Measurements from ENCODE around the gene PAFAH1B2. TPM values are rescaled to one million over a fixed set of nuclear protein-coding genes. Genes with fewer than 3 reads are reported as not detected.
"Not testable (repeated sequence)": the region's sequence is repeated elsewhere in the genome, so short reads cannot be mapped to it uniquely, and the experiment has no call there.

The PAFAH1B2 gene
- polyA plus RNA-seq, 3 donors = 8.1 to 35.5 (median 22.2) TPM

DNA sequence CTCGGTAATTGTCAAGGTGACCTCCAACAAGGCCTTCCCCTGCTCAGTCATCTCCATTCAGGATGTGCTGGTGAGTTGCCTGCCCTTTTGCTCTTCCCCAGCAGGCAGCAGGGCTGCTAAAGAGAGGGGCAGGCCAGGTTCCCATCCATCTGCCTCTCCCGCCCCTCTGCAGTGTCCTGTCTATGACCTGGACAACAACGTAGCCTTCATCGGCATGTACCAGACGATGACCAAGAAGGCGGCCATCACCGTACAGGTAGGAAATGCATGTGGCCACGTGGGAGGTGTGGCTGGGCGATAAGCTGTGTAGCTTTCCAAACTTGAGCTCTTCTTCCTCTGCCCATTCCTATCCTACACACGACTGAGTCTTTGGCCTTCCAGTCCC, 38.5 kb downstream of the PAFAH1B2 start:
- H3K27ac ChIP-seq (ENCODE audit: low read depth, low read length) = no peak overlapping the region
- WGBS, 3 donors = 83 to 95% (median 88%) methylated on average over 10 of the region's 10 CpGs

DNA sequence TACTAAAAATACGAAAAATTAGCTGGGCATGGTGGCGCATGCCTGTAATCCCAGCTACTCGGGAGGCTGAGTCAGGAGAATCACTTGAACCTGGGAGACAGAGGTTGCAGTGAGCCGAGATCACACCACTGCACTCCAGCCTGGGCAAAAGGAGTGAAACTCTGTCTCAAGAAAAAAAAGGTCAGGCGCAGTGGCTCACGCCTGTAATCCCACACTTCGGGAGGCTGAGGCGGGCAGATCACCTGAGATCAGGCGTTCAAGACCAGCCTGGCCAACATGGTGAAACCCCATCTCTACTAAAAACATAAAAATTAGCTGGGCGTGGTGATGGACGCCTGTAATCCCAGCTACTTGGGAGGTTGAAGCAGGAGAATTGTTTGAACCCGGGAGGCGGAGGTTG, 39.1 kb downstream of the PAFAH1B2 start:
- H3K27ac ChIP-seq (ENCODE audit: low read depth, low read length) = not testable (repeated sequence)
- 93 to 97% (median 96%) methylated on average over 13 of the region's 13 CpGs for WGBS, 3 donors

DNA sequence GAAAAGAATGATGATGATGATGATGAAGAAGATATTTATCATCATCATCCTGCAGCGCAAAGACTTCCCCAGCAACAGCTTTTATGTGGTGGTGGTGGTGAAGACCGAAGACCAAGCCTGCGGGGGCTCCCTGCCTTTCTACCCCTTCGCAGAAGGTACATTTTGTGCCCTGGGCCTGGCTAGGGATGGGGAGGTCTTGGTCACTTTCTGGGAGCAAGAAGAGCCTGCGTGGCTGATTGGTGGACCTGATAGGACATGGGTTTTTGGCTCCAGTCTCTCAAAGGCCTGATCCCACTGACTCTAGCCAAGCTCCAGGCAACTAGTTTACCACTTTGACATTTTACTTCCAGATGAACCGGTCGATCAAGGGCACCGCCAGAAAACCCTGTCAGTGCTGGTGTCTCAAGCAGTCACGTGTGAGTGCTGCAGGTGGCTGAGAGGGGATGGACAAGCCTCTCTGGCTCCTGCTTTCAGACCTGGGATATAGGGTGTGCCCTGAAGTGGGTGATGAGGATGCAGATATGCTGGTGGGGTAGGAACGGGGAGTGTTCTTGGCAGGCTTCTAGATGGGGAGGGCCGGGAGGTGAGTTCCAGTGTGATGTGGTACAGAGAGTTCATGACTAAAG, 39.8 kb downstream of the PAFAH1B2 start:
- WGBS, 3 donors = 55 to 93% (median 87%) methylated on average over 11 of the region's 11 CpGs
- H3K27ac ChIP-seq (ENCODE audit: low read depth, low read length) = no peak overlapping the region

DNA sequence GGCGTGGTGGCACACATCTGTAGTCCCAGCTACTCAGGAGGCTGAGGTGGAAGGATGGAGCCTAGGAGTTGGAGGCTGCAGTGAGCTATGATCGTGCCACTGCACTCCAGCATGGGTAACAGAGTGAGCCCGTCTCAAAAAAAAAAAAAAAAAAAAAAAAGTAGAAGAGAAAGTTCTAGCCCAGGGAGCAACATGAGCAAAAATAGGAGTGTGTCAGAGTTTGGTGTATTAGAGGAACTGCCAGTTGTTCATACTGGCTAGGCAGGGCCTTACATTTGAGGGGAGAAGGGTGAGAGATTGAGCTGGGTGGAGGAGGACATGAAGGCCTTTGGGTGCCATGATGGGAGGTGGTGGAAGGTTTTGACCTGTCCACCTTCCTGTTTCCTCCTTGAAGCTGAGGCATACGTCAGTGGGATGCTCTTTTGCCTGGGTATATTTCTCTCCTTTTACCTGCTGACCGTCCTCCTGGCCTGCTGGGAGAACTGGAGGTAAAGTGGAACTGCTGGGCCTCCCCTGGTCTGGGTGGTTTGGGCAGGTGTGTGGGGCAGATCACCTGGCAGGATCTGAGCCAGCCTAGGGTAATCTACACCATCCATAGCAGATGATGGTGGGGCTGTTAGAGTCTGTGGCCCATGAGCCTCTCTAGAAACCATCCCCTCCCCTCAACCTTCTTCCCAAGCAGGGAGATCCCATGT, 41.8 kb downstream of the PAFAH1B2 start:
- 71 to 74% (median 72%) methylated on average over 4 to 5 of the region's 5 CpGs for WGBS, 3 donors
- no peak overlapping the region for H3K27ac ChIP-seq (ENCODE audit: low read depth, low read length)

DNA sequence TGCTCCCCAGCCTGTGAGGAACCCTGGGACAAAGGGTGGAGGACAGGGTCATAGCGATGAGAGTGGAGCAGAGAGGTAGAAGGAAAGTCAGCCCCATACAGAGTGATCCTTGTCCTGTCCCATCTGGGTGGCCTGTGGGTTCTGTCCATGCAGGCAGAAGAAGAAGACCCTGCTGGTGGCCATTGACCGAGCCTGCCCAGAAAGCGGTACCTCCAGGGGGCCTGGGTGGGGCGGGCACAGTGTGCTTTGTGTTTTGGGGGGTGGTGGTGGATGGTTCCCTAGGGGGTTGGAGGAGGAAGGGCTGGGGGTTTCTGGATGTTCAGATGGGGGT, 42.3 kb downstream of the PAFAH1B2 start:
- 95 to 97% (median 97%) methylated on average over 4 of the region's 4 CpGs for WGBS, 3 donors
- no peak overlapping the region for H3K27ac ChIP-seq (ENCODE audit: low read depth, low read length)

DNA sequence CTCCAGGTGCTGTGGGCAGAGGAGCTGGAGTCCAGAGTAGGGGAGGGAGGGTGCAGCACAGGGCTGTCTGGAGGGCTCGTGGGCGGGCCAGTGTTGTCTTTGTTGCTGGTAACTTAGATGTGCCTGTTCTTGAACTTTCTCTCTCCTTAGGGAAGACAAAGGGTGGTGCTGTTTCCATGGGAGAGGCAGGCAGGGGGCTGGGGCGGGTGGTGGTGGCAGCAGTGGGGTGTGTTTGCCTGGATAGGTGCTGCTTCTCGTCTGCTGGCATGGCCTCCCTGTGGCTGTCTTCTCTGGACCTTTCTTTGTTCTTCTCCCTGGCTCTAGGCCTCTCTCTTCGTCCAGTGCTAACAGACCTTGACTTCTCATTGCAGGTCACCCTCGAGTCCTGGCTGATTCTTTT, 42.9 kb downstream of the PAFAH1B2 start:
- H3K27ac ChIP-seq (ENCODE audit: low read depth, low read length) = no peak overlapping the region
- WGBS, 3 donors = 54 to 82% (median 68%) methylated on average over 5 to 6 of the region's 6 CpGs

DNA sequence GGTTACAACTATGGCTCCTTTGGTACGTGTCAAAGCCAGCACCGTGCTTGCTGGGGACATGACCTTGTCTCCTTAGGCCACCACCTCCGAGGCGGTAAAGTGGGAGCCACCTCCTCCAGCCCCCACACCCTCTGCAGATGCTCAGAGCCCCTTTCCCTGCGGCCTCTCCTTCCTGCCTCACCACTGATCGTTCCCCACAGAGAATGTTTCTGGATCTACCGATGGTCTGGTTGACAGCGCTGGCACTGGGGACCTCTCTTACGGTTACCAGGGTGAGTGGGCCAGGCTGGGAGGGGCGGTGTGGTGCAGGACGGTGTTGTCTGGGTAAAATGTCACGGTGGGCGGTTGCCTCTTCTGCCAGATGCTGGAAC, 43.3 kb downstream of the PAFAH1B2 start:
- H3K27ac ChIP-seq (ENCODE audit: low read depth, low read length) = no peak overlapping the region
- WGBS, 3 donors = 68 to 90% (median 84%) methylated on average over 13 of the region's 13 CpGs

DNA sequence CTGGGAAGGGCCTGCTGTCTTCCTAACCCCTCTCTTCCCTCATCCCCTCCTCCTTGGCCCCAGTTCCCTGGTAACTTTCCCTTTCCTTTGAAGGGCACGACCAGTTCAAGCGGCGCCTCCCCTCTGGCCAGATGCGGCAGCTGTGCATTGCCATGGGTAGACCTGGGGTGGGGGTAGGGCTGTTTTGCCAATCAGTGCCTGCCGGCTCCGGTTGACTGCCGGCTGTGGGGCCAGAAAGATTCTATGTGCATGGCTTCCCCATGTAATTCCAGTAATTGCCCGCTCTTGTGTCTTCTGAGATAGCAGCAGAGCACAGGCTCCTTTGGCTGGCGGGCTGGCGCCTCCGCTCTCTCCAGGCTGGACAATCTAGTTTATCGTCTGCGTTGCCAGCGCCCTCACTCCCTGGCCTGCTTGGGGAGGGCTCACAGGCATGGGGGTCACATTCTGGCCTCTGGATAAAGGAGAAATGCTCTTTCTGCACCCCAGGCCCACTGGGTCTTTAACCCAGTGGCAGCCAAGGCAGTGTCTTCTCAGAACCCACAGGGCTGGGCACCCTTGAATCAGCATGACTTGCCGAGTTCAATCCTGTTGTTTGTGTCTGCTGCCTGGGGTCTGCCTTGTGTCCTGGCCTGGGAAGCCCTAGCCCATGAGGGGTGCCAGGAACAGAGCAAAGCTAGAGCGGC, 43.9 kb downstream of the PAFAH1B2 start:
- WGBS, 3 donors = 64 to 97% (median 89%) methylated on average over 16 of the region's 16 CpGs
- H3K27ac ChIP-seq (ENCODE audit: low read depth, low read length) = no peak overlapping the region

DNA sequence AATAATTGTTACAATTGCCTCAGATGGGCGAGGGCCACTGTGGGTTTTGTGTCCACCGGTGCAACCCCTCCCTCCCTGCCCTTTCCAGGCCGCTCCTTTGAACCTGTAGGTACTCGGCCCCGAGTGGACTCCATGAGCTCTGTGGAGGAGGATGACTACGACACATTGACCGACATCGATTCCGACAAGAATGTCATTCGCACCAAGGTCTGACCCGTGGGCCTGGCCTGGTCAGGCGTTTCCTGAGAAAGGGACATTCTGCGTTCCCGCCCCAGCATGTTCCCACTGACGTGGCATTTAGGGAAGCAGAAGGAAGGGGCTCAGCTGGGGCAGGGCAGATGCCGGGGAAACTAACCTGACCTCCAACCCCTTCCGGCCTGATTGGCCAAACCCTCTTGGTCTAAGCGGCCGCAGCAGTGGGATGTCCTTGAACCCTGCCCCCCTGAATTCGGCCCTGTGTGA, 44.6 kb downstream of the PAFAH1B2 start:
- 80 to 84% (median 83%) methylated on average over 20 of the region's 20 CpGs for WGBS, 3 donors
- no peak overlapping the region for H3K27ac ChIP-seq (ENCODE audit: low read depth, low read length)

DNA sequence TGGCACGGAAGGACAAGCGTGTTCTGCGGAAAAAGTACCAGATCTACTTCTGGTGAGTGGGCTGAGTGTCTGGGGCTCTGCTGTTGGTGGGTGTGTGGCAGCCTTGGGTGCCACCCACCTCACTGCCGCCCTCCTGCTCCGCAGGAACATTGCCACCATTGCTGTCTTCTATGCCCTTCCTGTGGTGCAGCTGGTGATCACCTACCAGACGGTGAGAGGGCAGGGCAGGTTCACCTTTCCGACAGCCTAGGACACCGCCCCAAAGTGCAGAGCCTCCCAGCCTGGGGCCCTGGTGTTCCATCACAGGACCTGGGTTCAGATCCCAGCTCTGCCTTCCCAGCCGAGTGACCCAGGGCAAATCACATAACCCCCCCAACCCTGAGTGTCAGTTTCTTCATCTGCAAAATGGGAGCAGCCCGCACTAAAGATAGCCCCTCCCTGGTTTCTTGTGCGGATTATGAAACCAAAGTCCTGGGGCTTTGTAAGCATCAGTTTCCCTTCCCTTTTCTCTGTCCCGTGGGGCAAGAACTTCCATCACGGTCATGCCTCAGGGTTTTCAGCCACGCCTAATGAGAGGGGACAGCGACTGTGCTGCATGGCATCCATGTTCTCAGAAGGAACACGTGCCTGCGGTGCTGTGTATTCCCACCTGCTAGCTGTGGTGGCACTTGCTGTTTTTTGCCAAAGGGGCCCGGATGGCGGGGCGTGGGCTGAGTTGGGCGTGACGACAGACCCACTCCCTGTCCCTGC, 45.3 kb downstream of the PAFAH1B2 start:
- no peak overlapping the region for H3K27ac ChIP-seq (ENCODE audit: low read depth, low read length)
- 86 to 93% (median 89%) methylated on average over 22 of the region's 22 CpGs for WGBS, 3 donors

DNA sequence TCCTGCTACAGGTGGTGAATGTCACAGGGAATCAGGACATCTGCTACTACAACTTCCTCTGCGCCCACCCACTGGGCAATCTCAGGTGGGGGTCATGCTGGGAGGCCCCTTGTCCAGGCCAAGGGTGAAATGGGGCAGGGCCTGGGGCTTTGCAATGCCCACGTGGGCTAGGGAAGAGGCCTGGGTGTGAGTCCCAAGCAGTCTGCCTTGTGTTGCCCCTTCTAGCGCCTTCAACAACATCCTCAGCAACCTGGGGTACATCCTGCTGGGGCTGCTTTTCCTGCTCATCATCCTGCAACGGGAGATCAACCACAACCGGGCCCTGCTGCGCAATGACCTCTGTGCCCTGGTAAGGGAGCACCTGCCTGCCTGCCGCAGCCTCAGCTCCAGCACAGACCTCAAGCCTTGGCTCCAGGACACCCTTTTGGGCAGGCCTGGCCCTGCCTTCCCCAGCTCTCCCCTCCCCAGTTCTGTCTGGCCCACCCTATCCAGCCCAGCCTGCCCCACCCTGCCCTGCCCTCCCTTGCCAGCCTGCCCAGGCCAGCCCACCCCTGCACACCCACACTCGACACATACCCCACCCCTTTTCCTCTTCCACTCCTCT, 46.0 kb downstream of the PAFAH1B2 start:
- no peak overlapping the region for H3K27ac ChIP-seq (ENCODE audit: low read depth, low read length)
- 74 to 84% (median 75%) methylated on average over 8 of the region's 8 CpGs for WGBS, 3 donors

DNA sequence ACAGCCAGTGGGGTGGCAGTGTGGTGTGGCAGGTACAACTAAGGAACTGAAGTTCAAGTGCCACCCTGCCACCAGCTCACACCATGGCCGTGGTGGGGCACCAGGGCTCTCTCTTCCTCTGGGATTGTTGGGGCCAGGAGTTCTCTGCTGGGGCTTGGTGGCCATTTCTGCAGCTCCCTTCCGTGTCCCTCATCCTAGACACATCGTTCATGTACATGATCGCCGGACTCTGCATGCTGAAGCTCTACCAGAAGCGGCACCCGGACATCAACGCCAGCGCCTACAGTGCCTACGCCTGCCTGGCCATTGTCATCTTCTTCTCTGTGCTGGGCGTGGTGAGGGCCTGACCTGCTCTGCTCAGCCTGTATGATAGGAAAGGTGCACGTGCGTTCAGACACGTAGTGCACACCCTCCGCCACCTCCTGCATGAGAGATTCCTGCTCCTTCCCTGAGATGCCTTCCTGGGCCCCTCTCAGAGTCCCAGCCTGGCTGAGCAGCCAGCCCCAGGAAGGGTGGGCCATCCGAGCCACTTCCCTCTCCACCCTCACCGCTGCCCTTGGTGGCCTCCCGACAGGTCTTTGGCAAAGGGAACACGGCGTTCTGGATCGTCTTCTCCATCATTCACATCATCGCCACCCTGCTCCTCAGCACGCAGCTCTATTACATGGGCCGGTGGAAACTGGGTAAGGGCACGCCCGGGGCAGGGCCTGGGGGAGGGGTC, 47.8 kb downstream of the PAFAH1B2 start:
- H3K27ac ChIP-seq (ENCODE audit: low read depth, low read length) = no peak overlapping the region
- WGBS, 3 donors = 91 to 94% (median 92%) methylated on average over 24 to 26 of the region's 26 CpGs

DNA sequence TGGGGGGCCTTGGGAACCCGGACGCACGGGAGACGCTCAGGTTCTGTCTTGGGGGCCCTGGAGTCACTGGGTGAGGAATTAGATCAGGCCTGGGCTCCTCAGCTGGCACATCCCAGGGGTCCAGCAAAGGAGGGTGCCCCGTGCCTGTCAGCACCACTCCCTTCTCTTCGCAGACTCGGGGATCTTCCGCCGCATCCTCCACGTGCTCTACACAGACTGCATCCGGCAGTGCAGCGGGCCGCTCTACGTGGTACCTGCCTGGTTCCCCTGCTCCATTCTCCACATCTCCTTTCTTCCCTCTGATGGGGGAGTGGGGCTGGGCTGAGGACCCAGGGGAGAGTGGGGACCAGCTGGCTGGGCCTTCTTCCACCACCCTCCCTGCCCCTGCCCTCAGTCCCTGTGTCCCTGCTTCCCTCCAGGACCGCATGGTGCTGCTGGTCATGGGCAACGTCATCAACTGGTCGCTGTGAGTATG, 48.4 kb downstream of the PAFAH1B2 start:
- H3K27ac ChIP-seq (ENCODE audit: low read depth, low read length) = no peak overlapping the region
- whole genome bisulfite sequencing, 3 donors = 95 to 96% (median 96%) methylated on average over 15 to 17 of the region's 17 CpGs

DNA sequence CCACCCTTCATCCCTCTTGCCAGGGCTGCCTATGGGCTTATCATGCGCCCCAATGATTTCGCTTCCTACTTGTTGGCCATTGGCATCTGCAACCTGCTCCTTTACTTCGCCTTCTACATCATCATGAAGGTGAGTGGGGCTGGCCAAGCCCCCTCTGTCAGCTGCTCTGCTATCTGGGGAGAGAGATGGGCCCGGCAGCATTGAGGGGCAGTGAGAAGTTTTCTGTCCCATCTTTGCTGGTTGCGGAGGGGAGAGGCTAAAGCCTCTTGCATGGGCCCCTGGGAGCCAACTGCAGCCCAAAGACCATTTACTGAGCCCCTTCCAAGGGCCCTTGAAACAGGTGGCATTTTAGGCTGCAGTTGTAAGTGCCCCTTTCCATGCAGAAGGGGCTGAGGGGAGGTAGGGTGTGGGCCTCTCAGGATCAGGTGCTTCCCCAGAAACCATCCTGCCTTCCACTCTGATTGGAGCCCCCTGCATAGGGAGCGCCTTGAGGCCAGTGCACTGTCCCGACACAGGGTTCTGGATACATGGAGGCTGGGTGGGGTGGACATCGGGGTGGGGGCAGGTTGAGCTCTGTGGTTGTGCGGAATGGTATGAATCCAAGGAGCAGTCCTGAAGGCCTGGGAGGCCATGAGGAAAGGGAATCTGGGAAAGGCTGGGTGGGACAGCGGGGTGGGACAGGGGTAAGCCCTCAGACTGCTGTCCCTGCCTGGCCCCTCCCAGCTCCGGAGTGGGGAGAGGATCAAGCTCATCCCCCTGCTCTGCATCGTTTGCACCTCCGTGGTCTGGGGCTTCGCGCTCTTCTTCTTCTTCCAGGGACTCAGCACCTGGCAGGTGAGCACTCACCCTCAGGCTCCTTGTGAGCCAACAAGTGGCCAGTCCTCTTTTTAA, 49.3 kb downstream of the PAFAH1B2 start:
- 93 to 95% (median 94%) methylated on average over 13 to 15 of the region's 15 CpGs for WGBS, 3 donors
- no peak overlapping the region for H3K27ac ChIP-seq (ENCODE audit: low read depth, low read length)

DNA sequence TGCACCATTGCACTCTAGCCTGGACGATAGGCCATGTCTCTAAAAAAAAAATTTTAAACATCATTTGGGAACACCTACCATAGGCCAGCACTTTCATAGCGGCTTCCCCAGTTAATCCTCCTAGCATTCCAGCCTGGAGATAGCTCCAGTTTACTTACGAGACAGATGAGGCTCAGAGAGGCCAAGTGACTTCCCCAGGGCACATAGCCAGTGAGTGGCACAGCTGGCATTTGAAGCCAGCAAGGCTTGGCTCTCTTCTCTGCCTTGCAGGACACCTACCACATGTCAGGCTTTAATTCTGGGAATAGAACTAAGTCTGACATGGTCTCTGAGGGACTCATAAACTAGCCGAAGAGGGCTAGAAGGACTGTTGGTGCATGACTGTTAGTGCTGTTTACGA, 50.2 kb downstream of the PAFAH1B2 start:
- 71 to 87% (median 74%) methylated on average over 5 of the region's 5 CpGs for WGBS, 3 donors

DNA sequence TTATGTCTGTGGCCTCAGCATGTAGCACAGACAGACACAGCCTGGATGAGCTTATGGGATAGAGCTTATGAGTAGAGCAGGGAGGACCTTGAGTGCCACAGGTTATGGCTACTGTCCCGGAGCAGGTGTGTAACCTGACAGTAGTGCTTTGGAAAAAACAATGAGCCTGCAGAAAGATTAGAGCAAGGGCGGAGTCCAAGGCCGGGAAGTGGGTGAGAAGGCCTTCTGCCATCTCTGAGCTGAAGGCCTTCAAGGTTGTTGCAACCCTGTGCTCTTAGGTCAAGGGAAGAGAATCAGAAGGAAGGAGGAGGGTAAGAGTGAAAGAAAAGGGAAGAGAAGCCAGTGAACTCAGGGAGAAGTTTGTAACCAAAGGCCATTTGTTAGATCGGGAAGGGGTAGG, 51.2 kb downstream of the PAFAH1B2 start:
- H3K27ac ChIP-seq (ENCODE audit: low read depth, low read length) = no peak overlapping the region
- WGBS, 3 donors = 46 to 91% (median 84%) methylated on average over 4 of the region's 4 CpGs

More for the DNA sequence above, 50.2 kb downstream of the PAFAH1B2 start:
- no peak overlapping the region for H3K27ac ChIP-seq (ENCODE audit: low read depth, low read length)

DNA sequence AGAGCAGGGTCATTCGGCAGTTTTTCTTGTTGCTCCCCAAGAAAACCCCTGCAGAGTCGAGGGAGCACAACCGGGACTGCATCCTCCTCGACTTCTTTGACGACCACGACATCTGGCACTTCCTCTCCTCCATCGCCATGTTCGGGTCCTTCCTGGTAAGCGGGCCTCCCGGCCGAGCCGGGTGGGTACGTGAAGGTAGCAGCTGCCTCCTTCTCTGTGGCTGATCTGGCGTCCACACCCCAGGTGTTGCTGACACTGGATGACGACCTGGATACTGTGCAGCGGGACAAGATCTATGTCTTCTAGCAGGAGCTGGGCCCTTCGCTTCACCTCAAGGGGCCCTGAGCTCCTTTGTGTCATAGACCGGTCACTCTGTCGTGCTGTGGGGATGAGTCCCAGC, 51.7 kb downstream of the PAFAH1B2 start:
- H3K27ac ChIP-seq (ENCODE audit: low read depth, low read length) = no peak overlapping the region
- WGBS, 3 donors = 71 to 89% (median 87%) methylated on average over 19 of the region's 19 CpGs
